Measurements from ENCODE around the gene KRT10.

Gene KRT10

DNA sequence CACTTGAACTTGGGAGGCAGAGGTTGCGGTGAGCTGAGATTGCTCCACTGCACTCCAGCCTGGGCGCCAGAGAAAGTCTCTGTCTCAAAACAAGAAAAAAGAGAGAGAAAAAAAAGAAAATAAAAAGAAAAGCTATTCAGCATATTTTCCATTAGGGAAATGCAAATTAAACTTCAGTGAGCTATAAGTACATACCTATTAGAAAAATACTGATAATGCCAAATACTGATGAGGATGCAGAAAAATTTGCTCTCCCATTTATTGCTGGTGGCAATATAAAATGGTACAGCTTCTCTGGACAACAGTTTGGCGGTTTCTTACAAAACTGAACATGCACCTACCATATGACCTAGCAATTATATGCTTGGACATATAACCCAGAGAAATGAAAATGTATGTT is 9.8 kb downstream of the KRT10 start:
- TF ChIP-seq, protein P1, sequence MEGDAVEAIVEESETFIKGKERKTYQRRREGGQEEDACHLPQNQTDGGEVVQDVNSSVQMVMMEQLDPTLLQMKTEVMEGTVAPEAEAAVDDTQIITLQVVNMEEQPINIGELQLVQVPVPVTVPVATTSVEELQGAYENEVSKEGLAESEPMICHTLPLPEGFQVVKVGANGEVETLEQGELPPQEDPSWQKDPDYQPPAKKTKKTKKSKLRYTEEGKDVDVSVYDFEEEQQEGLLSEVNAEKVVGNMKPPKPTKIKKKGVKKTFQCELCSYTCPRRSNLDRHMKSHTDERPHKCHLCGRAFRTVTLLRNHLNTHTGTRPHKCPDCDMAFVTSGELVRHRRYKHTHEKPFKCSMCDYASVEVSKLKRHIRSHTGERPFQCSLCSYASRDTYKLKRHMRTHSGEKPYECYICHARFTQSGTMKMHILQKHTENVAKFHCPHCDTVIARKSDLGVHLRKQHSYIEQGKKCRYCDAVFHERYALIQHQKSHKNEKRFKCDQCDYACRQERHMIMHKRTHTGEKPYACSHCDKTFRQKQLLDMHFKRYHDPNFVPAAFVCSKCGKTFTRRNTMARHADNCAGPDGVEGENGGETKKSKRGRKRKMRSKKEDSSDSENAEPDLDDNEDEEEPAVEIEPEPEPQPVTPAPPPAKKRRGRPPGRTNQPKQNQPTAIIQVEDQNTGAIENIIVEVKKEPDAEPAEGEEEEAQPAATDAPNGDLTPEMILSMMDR (IDR thresholded peaks at IDR 0.05; ENCODE audit: control extremely low read depth, extremely low read depth, low read depth, missing control alignments), result no peak
- no peak for DNase-seq (ENCODE audit: extremely low spot score)
- CTCF ChIA-PET, result interaction anchor here (1.4 kb wide), 1 partner anchor 10 kb away, joined by 3 read pairs; the partner anchor contains the start of gene KRT10
- POLR2A ChIA-PET, result no interaction called here

DNA sequence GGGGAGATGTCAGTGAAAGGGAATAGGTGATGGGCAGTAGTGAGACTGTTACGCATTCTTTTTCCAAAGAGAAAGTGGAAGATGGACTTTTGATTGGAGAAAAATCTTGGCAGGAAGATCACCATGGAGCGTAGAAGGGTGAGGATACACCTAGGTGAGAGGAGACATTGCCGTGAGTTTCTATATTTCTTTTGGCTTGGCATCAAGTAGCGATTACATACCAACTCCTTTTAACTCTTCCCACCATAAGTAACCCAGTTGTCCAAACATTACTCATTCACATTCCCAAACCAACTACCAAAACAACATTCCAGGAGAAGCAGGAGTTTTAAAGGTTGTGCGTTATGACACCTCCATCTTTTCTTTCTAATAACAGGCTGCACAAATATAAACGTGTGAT is 11.9 kb downstream of the KRT10 start:
- ChIA-PET CTCF (interaction anchor here (1.2 to 1.3 kb wide), 3 partner anchors 8 to 852 kb away, joined by 3 read pairs; no protein-coding TSS in a partner anchor), POLR2A (no interaction called here)
- TF ChIP-seq, protein P1 (IDR thresholded peaks at IDR 0.05; ENCODE audit: control extremely low read depth, extremely low read depth, low read depth, missing control alignments), result no peak
- no peak for DNase-seq (ENCODE audit: extremely low spot score)

DNA sequence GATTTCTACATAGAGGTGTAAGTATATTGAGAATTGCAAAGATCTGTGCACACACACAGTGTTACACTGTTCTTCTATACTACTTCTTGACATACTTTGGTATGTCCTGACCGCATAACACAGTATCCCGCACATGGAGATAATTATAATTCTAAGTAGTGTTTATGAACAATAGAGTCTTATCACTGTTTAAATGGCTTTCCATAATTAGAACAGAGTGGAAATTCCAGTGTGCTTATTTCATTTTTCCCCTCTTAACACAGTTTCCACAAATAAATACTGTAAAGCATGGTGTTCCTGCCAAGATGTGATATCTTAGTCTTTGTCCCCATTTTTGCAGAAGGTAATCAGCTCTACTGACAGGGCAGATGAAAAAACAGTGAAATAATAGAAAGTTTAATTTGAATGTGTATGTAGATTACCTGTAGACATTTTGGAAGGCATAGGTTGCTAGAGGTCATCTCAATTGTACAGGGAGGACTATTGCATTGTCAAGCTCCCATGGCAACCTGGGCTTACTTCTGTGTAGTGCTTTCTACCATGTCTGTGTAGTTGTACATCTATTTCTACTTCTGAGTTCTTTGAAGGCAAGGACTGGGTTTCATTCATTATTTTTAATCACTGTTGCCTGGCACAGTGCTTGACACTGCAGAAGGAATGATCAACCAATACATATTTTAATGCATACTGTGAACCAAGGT is 12.5 kb downstream of the KRT10 start:
- POLR2A ChIA-PET, result interaction anchor here (1.1 kb wide), 1 partner anchor 9 kb away, joined by 3 read pairs; no protein-coding TSS in a partner anchor
- DNase-seq (ENCODE audit: extremely low spot score), result no peak
- TF ChIP-seq, protein P1 (IDR thresholded peaks at IDR 0.05; ENCODE audit: control extremely low read depth, extremely low read depth, low read depth, missing control alignments), result no peak
- CTCF ChIA-PET, result interaction anchor here (1.1 to 1.6 kb wide), 3 partner anchors 9 to 853 kb away, joined by 3 to 7 read pairs (median 3); no protein-coding TSS in a partner anchor

DNA sequence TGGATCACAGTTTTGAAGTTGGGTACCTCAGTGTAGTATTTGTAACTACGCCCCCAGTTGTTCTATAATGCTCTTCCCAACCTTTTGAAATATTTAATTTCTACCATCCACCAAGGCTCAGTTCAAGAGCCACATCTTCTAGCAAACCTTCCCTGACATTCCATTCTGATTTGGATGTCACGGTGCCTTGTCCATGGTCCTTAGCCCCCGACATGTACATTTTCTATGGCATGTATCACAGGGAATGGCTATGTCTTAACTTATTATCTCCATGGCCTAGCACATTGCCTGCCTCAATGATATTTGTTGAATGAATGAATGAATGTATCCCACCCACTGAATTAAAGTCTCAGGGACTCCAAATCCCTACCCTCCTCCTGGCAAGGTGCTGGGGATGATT is 16.3 kb downstream of the KRT10 start:
- ChIA-PET CTCF (interaction anchor here (1.3 to 3.2 kb wide), 5 partner anchors 10 to 856 kb away, joined by 3 to 16 read pairs (median 6); no protein-coding TSS in a partner anchor), POLR2A (no interaction called here)
- DNase-seq (ENCODE audit: extremely low spot score), result no peak
- TF ChIP-seq, protein P1 (IDR thresholded peaks at IDR 0.05; ENCODE audit: control extremely low read depth, extremely low read depth, low read depth, missing control alignments), result no peak

DNA sequence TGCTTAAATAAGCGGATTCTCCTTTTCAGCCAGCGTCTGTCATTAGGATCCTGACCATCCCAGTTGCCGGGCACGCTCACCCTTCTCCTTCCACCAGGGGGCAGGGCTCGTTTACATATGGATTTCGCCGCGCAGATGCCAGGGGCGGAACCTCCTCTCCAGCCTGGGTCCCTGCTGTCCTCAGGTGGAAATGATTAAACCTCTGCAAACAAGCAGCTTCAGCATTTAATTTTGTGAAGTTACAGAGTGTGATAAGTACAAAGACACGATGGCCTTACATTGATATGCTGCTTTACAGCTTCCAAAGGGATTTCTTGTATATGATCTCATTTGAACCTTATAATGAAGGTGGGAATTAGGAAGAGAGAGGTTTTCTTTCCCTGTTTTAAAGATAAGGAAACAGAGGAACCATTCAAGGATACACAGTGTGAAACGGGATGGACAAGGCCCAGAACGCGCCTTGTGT is 18.8 kb downstream of the KRT10 start:
- CTCF ChIA-PET, result interaction anchor here (0.6 to 2.2 kb wide), 9 partner anchors 8 to 860 kb away, joined by 3 to 7 read pairs (median 3); partner anchors contain the start of gene KRT24
- DNase-seq (ENCODE audit: extremely low spot score), result peak; percentile 66
- TF ChIP-seq, protein P1 (IDR thresholded peaks at IDR 0.05; ENCODE audit: control extremely low read depth, extremely low read depth, low read depth, missing control alignments), result peak; percentile 81
- POLR2A ChIA-PET, result no interaction called here

DNA sequence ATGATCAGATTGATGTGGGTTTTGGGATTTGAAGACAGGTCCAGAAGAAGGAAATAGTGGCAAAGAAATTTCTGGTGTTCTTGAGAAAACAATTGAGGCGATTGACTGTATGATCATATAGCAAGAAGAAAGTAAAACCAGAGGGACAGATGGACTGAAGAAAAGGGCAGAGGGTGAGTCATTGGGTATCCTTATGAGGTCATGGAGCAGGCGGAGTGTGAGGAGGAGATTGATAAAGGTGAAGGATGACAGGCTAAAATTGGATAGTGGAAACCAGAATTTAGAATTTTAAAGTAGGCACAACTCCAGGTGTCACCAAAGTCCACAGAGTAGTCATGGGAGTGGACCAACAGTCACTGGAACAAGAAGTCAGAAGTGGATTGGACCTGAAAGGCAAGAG is 21.3 kb downstream of the KRT10 start:
- CTCF ChIA-PET, result no interaction called here
- no peak for DNase-seq (ENCODE audit: extremely low spot score)
- TF ChIP-seq, protein P1 (IDR thresholded peaks at IDR 0.05; ENCODE audit: control extremely low read depth, extremely low read depth, low read depth, missing control alignments), result no peak
- POLR2A ChIA-PET, result no interaction called here
